HepG2 (cell line): ENCODE data around the gene CTDSP2. TPM values are rescaled to one million over a fixed set of nuclear protein-coding genes. Genes with fewer than 3 reads are reported as not detected.

ENCODE experiments used
- ATAC-seq: fragments of 200-7000 bp; cut with Tn5 transposase; 3 replicates; pipeline ENCODE4 v1.9.1; 2020; ENCODE audit warnings: mild to moderate bottlenecking, moderate library complexity
- BruUV-seq: library from RNA; stranded (reverse); fragments of 400-500 nt; replicated peaks from 2 replicates; lab custom pipeline; 2021; lab: Mats Ljungman, UMichigan
- CTCF ChIA-PET: fragments of 300-600 bp; formaldehyde crosslinking; extraction: SDS; loops from one replicate; lab custom pipeline; 2021; ENCODE audit warnings: low total read pairs, inconsistent platforms, low intra/inter-chr PET ratio; lab: Yijun Ruan, JAX
- POLR2A ChIA-PET: fragments of 350-600 bp; sonication (Branson Sonifier 250); formaldehyde crosslinking; loops from one replicate; lab custom pipeline; 2020; ENCODE audit warnings: antibody characterized with exemption, inconsistent platforms; lab: Yijun Ruan, JAX
- DNase-seq: peaks from one replicate; pipeline ENCODE4 v3.0.0-alpha.2; 2015; ENCODE audit warnings: low spot score
- FAIRE-seq: peaks from 3 replicates; lab custom pipeline; 2011; peaks lifted over from hg19 to GRCh38; lab: Jason Lieb, UNC
- H2AFZ ChIP-seq: one replicate; pipeline ENCODE4 v1.6.1; 2011; ENCODE audit warnings: low read length, inconsistent platforms
- H3K27ac ChIP-seq: fragments of 300-600 bp; 3 replicates; pipeline ENCODE4 v1.8.0; 2011; ENCODE audit warnings: mixed run types, mild to moderate bottlenecking, mixed read lengths, low read length, inconsistent platforms; ENCODE audit not compliant: insufficient read depth; ENCODE audit errors: extremely low read length
- H3K27me3 ChIP-seq, 2 experiments: fragments of 200-600 bp in 1 of 2; 2 replicates in 1 of 2; 3 replicates in 1 of 2; pipeline versions ENCODE4 v1.6.0 to v1.8.0; 2011; ENCODE audit warnings: low read length in 2 of 2, mild to moderate bottlenecking in 2 of 2, moderate library complexity in 2 of 2, inconsistent platforms in 1 of 2; ENCODE audit not compliant: insufficient read depth in 2 of 2, control insufficient read depth in 1 of 2
- H3K36me3 ChIP-seq, 2 experiments: fragments of 200-600 bp in 1 of 2; replicated peaks in 1 of 2; 2 replicates in 1 of 2; 3 replicates in 1 of 2; pipeline versions ENCODE4 v1.5.1 to v1.8.0; 2011; ENCODE audit warnings: low read length in 2 of 2, inconsistent platforms in 1 of 2; ENCODE audit not compliant: insufficient read depth in 2 of 2, control insufficient read depth in 1 of 2
- H3K4me1 ChIP-seq: 2 replicates; pipeline ENCODE4 v1.5.1; 2012; ENCODE audit warnings: low read length, inconsistent platforms; ENCODE audit not compliant: insufficient read depth
- H3K4me2 ChIP-seq: 2 replicates; pipeline ENCODE4 v1.6.0; 2011; ENCODE audit warnings: low read depth, low read length, inconsistent platforms
- H3K4me3 ChIP-seq, 3 experiments: fragments of 200-600 bp in 1 of 3; sonication (generic), shearing (Covaris generic) in 1 of 3; replicated peaks in 1 of 3; 2 replicates each; pipeline ENCODE4 v1.5.1; 2011 to 2016; ENCODE audit warnings: low read length in 3 of 3, inconsistent platforms in 2 of 3, low read depth in 2 of 3, mild to moderate bottlenecking in 2 of 3, control low read depth in 1 of 3, mixed read lengths in 1 of 3; ENCODE audit not compliant: insufficient read depth in 1 of 3
- H3K79me2 ChIP-seq: one replicate; pipeline ENCODE4 v1.6.1; 2011; ENCODE audit warnings: low read length, inconsistent platforms; ENCODE audit not compliant: insufficient read depth
- H3K9ac ChIP-seq: 2 replicates; pipeline ENCODE4 v1.6.0; 2011; ENCODE audit warnings: mild to moderate bottlenecking, low read depth, low read length, inconsistent platforms; ENCODE audit not compliant: insufficient read depth
- H3K9me3 ChIP-seq: 2 replicates; pipeline ENCODE4 v1.5.1; 2012; ENCODE audit warnings: mild to moderate bottlenecking, low read length
- H4K20me1 ChIP-seq: 2 replicates; pipeline ENCODE4 v1.6.0; 2011; ENCODE audit warnings: inconsistent platforms, mild to moderate bottlenecking, low read length, moderate library complexity; ENCODE audit not compliant: insufficient read depth
- HDAC6 ChIP-seq: fragments of 200-600 bp; sonication (generic); IDR thresholded peaks from 2 replicates; pipeline ENCODE4 v1.7.0; 2017; ENCODE audit warnings: mild to moderate bottlenecking, antibody characterized with exemption, low read length, low read depth
- JDP2 ChIP-seq: sonication (generic); formaldehyde crosslinking; IDR thresholded peaks from 2 replicates; pipeline ENCODE4 v1.8.1; 2022; ENCODE audit warnings: missing genetic modification reagents, borderline replicate concordance
- MTA3 ChIP-seq: sonication (generic); formaldehyde crosslinking; IDR thresholded peaks from 2 replicates; pipeline ENCODE4 v1.4.0; 2020; ENCODE audit warnings: missing genetic modification reagents
- SMC3 ChIP-seq: IDR thresholded peaks from 2 replicates; pipeline ENCODE4 v1.6.1; 2011; ENCODE audit warnings: low read length, improper control_type of control experiment
- YY1 ChIP-seq: IDR thresholded peaks from 2 replicates; pipeline ENCODE4 v1.6.1; 2011; ENCODE audit warnings: low read length, low read depth, moderate library complexity, mild to moderate bottlenecking; ENCODE audit not compliant: insufficient read depth, insufficient replicate concordance
- ZBTB8A ChIP-seq: sonication (generic); formaldehyde crosslinking; IDR thresholded peaks from 2 replicates; pipeline ENCODE4 v1.4.0; 2020; ENCODE audit warnings: mild to moderate bottlenecking, low read depth, missing genetic modification reagents, borderline replicate concordance
- ZEB1 ChIP-seq: IDR thresholded peaks from 2 replicates; pipeline ENCODE4 v1.6.1; 2012; ENCODE audit warnings: mild to moderate bottlenecking, low read depth, inconsistent platforms; ENCODE audit not compliant: insufficient replicate concordance
- ZFAT ChIP-seq: sonication (generic); formaldehyde crosslinking; conservative IDR thresholded peaks from 2 replicates; pipeline ENCODE4 v1.8.1; 2023; ENCODE audit warnings: missing genetic modification reagents, inconsistent platforms
- ZNF335 ChIP-seq: sonication (generic); formaldehyde crosslinking; IDR thresholded peaks from 2 replicates; pipeline ENCODE4 v1.4.0; 2020; ENCODE audit warnings: missing genetic modification reagents
- ZNF713 ChIP-seq: sonication (generic); formaldehyde crosslinking; IDR thresholded peaks from 2 replicates; pipeline ENCODE4 v1.4.0; 2020; ENCODE audit warnings: mild to moderate bottlenecking, missing genetic modification reagents
- ZNF790 ChIP-seq: sonication (generic); formaldehyde crosslinking; IDR thresholded peaks from 2 replicates; pipeline ENCODE4 v1.8.0; 2022; ENCODE audit warnings: missing genetic modification reagents, mild to moderate bottlenecking, borderline replicate concordance
- WGBS: methylation state at CpG from one replicate; pipeline ENCODE4 v1.1.6; 2017; ENCODE audit warnings: low lambda C conversion rate; 5-methylcytosine and 5-hydroxymethylcytosine counted together
- in situ Hi-C: cut with HindIII; loops from 2 replicates; pipeline ENCODE4 v1.10.0; 2017; ENCODE audit warnings: low pct_unique_long_range_greater_than_20kb; ENCODE audit not compliant: extremely low pct_ligation_motif_present
- intact Hi-C: fragments of 100-400 bp; cut with micrococcal nuclease; formaldehyde crosslinking; loops from one replicate; pipeline ENCODE4 v1.10.0; 2022; ENCODE audit not compliant: unreplicated experiment
- polyA plus RNA-seq, 8 experiments: library from polyadenylated mRNA; depleted of rRNA in 3 of 8; stranded (reverse) in 7 of 8; unstranded in 1 of 8; fragments of >200 nt; fragmentation: Illumina TruSeq in 4 of 8; extraction: Trizol in 4 of 8; gene quantifications; 2 replicates each; pipeline versions ENCODE4 v1.2.1 to v1.2.3, GENCODE V29; 2011 to 2016; ENCODE audit warnings: low read depth in 4 of 8, missing spikeins in 1 of 8, mixed read lengths in 1 of 8; ENCODE audit not compliant: insufficient read depth in 1 of 8
- total RNA-seq, 5 experiments: library from RNA; depleted of rRNA; stranded (reverse); fragments of >200 nt; fragmentation: Illumina TruSeq; extraction: Trizol; gene quantifications; 2 replicates each; pipeline ENCODE4 v1.2.3, GENCODE V29; 2016; ENCODE audit warnings: low read depth in 1 of 5
- TF ChIP-seq, protein P1 (sequence below): sonication (generic); formaldehyde crosslinking; IDR thresholded peaks from 2 replicates; pipeline ENCODE4 v1.4.0; 2020; ENCODE audit warnings: missing genetic modification reagents
- TF ChIP-seq, protein P2 (sequence below), 2 experiments: sonication (generic) in 1 of 2; formaldehyde crosslinking in 1 of 2; IDR thresholded peaks; 2 replicates each; pipeline versions ENCODE4 v1.4.0 to v1.6.1; 2018 to 2020; ENCODE audit warnings: missing genetic modification reagents in 2 of 2, borderline replicate concordance in 1 of 2, low read depth in 1 of 2, mild to moderate bottlenecking in 1 of 2, missing biosample characterization in 1 of 2
- TF ChIP-seq, protein P3 (sequence below): sonication (generic); formaldehyde crosslinking; IDR thresholded peaks from 2 replicates; pipeline ENCODE4 v1.5.0; 2020; ENCODE audit warnings: missing genetic modification reagents
- TF ChIP-seq, protein P4 (sequence below), 2 experiments: sonication (generic) in 1 of 2; formaldehyde crosslinking in 1 of 2; IDR thresholded peaks; 2 replicates each; pipeline versions ENCODE4 v1.5.1 to v1.6.1; 2011 to 2020; ENCODE audit warnings: borderline replicate concordance in 1 of 2, low read depth in 1 of 2, low read length in 1 of 2, mild to moderate bottlenecking in 1 of 2, missing genetic modification reagents in 1 of 2, moderate library complexity in 1 of 2

Gene CTDSP2
- total and polyA plus RNA-seq, 2 of the 13 experiments (the other 11 are each of a cell fraction or from before 2014, with no cell fraction given) = 38.1 to 82.5 TPM

DNA sequence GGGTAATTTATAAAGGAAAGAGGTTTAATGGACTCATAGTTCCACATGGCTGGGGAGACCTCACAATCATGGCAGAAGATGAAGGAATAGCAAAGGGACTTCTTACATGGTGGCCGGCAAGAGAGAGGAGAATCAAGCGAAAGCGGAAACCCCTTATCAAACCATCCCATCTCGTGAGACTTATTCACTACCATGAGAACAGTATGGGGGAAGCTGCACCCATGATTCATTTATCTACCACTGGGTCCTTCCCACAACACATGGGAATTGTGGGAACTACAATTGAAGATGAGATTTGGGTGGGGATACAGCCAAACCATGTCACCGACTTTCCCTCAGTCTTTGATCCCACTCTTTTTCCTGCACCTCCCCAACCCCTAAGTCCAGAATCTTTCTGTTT, 12.6 kb upstream of the CTDSP2 start:
- no peaks in the 10 kb centered on the region for H4K20me1 ChIP-seq
- FAIRE-seq = no peak
- peaks cover 5 to 49% of the 10 kb centered on the region in 2 experiments for H3K27me3 ChIP-seq
- BruUV-seq = no TSS peak
- no peaks in the 10 kb centered on the region for H3K79me2 ChIP-seq
- DNase-seq = no peak
- no peaks in the 10 kb centered on the region for H3K9me3 ChIP-seq
- no peak overlapping the region for H3K4me2 ChIP-seq
- no peak overlapping the region for H2AFZ ChIP-seq
- no peak overlapping the region for H3K9ac ChIP-seq
- WGBS = 60% methylated on average over 5 of the region's 5 CpGs
- no peak overlapping the region for H3K27ac ChIP-seq
- H3K4me1 ChIP-seq = no peaks in the 10 kb centered on the region
- no peak for ATAC-seq
- no peak overlapping the region for H3K4me3 ChIP-seq
- ChIA-PET POLR2A (no interaction called here), CTCF (no interaction called here)
- no peaks in the 10 kb centered on the region for H3K36me3 ChIP-seq
- in situ Hi-C loops = no loop called here
- intact Hi-C loops = no loop called here
- TF ChIP-seq, protein P1, sequence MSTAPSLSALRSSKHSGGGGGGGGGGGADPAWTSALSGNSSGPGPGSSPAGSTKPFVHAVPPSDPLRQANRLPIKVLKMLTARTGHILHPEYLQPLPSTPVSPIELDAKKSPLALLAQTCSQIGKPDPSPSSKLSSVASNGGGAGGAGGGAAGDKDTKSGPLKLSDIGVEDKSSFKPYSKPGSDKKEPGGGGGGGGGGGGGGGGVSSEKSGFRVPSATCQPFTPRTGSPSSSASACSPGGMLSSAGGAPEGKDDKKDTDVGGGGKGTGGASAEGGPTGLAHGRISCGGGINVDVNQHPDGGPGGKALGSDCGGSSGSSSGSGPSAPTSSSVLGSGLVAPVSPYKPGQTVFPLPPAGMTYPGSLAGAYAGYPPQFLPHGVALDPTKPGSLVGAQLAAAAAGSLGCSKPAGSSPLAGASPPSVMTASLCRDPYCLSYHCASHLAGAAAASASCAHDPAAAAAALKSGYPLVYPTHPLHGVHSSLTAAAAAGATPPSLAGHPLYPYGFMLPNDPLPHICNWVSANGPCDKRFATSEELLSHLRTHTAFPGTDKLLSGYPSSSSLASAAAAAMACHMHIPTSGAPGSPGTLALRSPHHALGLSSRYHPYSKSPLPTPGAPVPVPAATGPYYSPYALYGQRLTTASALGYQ (CRISPR knock-in tag) = no peak
- TF ChIP-seq YY1 = no peak
- TF ChIP-seq, protein P2, sequence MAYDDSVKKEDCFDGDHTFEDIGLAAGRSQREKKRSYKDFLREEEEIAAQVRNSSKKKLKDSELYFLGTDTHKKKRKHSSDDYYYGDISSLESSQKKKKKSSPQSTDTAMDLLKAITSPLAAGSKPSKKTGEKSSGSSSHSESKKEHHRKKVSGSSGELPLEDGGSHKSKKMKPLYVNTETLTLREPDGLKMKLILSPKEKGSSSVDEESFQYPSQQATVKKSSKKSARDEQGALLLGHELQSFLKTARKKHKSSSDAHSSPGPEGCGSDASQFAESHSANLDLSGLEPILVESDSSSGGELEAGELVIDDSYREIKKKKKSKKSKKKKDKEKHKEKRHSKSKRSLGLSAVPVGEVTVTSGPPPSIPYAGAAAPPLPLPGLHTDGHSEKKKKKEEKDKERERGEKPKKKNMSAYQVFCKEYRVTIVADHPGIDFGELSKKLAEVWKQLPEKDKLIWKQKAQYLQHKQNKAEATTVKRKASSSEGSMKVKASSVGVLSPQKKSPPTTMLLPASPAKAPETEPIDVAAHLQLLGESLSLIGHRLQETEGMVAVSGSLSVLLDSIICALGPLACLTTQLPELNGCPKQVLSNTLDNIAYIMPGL (CRISPR knock-in tag; IDR thresholded peaks at IDR 0.05; ENCODE audit: borderline replicate concordance in 1 of 2, low read depth in 1 of 2) = no peak
- TF ChIP-seq ZNF713 (CRISPR knock-in tag) = no peak
- TF ChIP-seq ZFAT (CRISPR knock-in tag) = no peak
- no peak for TF ChIP-seq ZEB1
- no peak for TF ChIP-seq ZNF335 (CRISPR knock-in tag)
- no peak for TF ChIP-seq ZBTB8A (CRISPR knock-in tag)
- TF ChIP-seq, protein P3, sequence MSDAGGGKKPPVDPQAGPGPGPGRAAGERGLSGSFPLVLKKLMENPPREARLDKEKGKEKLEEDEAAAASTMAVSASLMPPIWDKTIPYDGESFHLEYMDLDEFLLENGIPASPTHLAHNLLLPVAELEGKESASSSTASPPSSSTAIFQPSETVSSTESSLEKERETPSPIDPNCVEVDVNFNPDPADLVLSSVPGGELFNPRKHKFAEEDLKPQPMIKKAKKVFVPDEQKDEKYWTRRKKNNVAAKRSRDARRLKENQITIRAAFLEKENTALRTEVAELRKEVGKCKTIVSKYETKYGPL (CRISPR knock-in tag) = no peak
- TF ChIP-seq HDAC6 = no peak
- no peak for TF ChIP-seq MTA3 (CRISPR knock-in tag)
- no peak for TF ChIP-seq SMC3
- TF ChIP-seq ZNF790 (CRISPR knock-in tag) = no peak
- TF ChIP-seq JDP2 = no peak
- TF ChIP-seq, protein P4, sequence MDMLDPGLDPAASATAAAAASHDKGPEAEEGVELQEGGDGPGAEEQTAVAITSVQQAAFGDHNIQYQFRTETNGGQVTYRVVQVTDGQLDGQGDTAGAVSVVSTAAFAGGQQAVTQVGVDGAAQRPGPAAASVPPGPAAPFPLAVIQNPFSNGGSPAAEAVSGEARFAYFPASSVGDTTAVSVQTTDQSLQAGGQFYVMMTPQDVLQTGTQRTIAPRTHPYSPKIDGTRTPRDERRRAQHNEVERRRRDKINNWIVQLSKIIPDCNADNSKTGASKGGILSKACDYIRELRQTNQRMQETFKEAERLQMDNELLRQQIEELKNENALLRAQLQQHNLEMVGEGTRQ (IDR thresholded peaks at IDR 0.05; ENCODE audit: low read depth, low read length) = no peak
- TF ChIP-seq, protein P4 (CRISPR knock-in tag; IDR thresholded peaks at IDR 0.05; ENCODE audit: borderline replicate concordance) = no peak
